CD4-positive, alpha-beta T cell treated with Interleukin-17A for 1 hour (primary cell): ENCODE measurements around the gene PLCD3.

Experiments used
- DNase-seq: peaks from one replicate; pipeline ENCODE4 v3.0.0-alpha.2; 2020

Gene PLCD3

GRCh38 chr17:45132320-45132571 is at the start of gene PLCD3:
Gene PLCD3 (minus strand): TSS chr17:45132515. CDS start chr17:45132410, 105 bp downstream.
- DNase-seq = no peak

GRCh38 chr17:45177563-45177962 is 45.2 kb upstream of the PLCD3 start:
- no peak for DNase-seq

- no peak for DNase-seq
These were observed 43.4 kb upstream of the PLCD3 start for GRCh38 chr17:45175759-45176115.

GRCh38 chr17:45172541-45173286 is 40.4 kb upstream of the PLCD3 start:
- DNase-seq = peak; percentile 62

GRCh38 chr17:45172232-45172540 is 39.9 kb upstream of the PLCD3 start:
- no peak for DNase-seq

- DNase-seq = no peak
These were observed 39.3 kb upstream of the PLCD3 start for GRCh38 chr17:45171338-45172231.

GRCh38 chr17:45170931-45171337 is 38.6 kb upstream of the PLCD3 start:
- DNase-seq = no peak

GRCh38 chr17:45170280-45170930 is 38.1 kb upstream of the PLCD3 start:
- DNase-seq = no peak

GRCh38 chr17:45168991-45169752 is 36.9 kb upstream of the PLCD3 start:
- no peak for DNase-seq

- DNase-seq = no peak
These were observed 32.5 kb upstream of the PLCD3 start for GRCh38 chr17:45164734-45165269.

GRCh38 chr17:45162025-45162687 is 29.8 kb upstream of the PLCD3 start:
- no peak for DNase-seq

GRCh38 chr17:45161288-45162024 is 29.1 kb upstream of the PLCD3 start, which contains the start of gene HEXIM2:
Gene HEXIM2 (plus strand): TSS chr17:45161875. CDS start chr17:45162794, 919 bp downstream.
- DNase-seq = peak; percentile 100

GRCh38 chr17:45160447-45161287 is 28.4 kb upstream of the PLCD3 start:
- peak; percentile 71 for DNase-seq

GRCh38 chr17:45156242-45156641 is 23.9 kb upstream of the PLCD3 start:
- DNase-seq = no peak

GRCh38 chr17:45155483-45155882 is 23.2 kb upstream of the PLCD3 start:
- DNase-seq = no peak

- DNase-seq = no peak
These were observed 22.7 kb upstream of the PLCD3 start for GRCh38 chr17:45155029-45155428.

- no peak for DNase-seq
These were observed 18.8 kb upstream of the PLCD3 start for GRCh38 chr17:45150911-45151809.

GRCh38 chr17:45149669-45150664 is 17.7 kb upstream of the PLCD3 start:
- DNase-seq = peak; percentile 50
